Stimulated activated CD4-positive, alpha-beta T cell treated with anti-CD3 and anti-CD28 coated beads, TNF-alpha, amount 100 ng/mL, for 24 hours (primary cell): ENCODE results near the gene RETREG3.

Experiments used
- DNase-seq, 3 experiments: peaks; one replicate each; pipeline ENCODE4 v3.0.0-alpha.2; 2020; ENCODE audit warnings: low read depth in 3 of 3

RETREG3 gene

GRCh38 chr17:42613699-42614295 lies 4.6 kb upstream of the RETREG3 start:
- no peak for DNase-seq

- no peak for DNase-seq
These were observed 2.8 kb upstream of the RETREG3 start for GRCh38 chr17:42612013-42612412.

GRCh38 chr17:42609814-42610801 lies 934 bp upstream of the RETREG3 start:
- DNase-seq = peak in 2 of 3 experiments; percentile 2 to 22

DNA sequence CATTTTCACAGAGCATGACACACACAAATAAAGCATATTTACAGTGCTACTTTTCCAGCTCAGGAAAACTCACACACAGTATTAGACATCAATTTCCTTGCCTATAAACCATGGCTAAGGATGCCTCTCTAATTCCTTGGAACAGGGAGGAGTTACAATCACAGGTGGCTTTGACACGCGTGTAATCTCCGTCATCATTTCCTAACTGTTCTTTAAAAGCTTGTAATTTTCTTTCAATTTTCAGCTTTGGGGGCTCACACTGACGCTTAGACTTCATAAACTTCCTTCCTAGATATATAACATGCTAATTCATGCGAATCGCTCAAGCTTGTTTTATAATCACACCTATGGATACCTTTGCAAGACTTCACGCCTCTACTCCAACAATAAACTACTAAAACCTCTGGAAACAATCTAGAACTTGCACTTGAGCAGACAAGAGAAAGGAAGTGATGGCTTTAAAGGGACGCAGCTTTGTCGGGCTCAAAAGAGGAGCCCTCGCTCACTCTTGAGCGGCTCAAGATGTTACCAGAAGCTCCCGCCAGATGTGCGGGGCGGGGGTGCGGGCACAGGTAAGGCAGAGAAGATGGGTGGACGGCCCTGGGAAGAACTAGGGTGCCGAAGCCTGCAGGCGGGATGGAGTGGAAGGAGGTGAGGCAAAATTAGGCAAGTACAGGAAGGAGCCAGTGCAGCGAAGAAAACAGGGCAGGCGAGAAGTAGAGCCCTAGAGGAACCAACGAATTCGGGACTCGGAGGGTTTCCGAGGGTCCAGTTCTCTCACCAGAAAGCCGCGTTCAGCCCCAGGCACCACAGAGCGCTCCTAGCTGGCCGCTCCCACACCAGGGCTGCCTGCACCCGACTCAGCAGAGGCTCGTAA lies 631 bp downstream of the RETREG3 start:
- DNase-seq = peak in 1 of 3 experiments; percentile 13

DNA sequence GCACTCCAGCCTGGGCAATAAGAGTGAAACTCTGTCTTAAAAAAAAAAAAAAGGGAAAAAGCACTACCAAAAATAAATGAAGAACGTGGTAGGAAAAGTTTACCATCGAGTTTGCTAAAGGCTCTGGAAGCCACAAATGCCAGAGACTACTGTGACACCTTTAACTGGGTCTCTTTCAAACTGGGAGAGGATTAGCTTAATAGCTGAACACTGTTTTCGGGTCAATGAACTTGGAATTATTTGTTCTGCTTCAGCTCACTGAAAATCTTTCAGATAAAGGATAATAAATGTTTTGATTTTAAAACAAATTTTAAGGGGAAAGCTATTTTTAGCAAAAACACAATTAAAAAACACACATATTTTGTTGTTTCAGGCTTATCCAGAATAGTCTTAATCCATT lies 1.4 kb downstream of the RETREG3 start:
- DNase-seq = no peak

DNA sequence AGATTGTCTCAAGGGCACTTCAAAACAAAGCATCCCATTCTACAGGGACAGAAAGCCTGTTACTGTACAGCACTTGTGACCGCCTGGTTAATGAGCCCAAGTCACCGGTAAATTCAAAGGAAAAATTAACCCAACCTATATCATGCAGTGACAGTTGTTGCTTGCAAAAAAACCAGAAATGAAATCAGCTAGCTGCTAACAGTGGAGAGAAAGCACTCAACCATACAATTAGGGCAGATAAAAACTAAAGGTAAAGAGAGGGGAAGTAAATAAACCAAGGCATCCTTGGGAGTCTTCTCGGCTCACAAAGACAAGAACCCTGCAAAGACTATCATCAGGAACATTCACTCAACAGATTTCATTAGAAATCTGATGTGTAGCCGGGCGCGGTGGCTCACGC lies 5.9 kb downstream of the RETREG3 start:
- no peak for DNase-seq

- DNase-seq = no peak
These were observed 10.3 kb downstream of the RETREG3 start for GRCh38 chr17:42598905-42599304.

- no peak for DNase-seq
These were observed 12.8 kb downstream of the RETREG3 start for GRCh38 chr17:42596386-42596785.

DNA sequence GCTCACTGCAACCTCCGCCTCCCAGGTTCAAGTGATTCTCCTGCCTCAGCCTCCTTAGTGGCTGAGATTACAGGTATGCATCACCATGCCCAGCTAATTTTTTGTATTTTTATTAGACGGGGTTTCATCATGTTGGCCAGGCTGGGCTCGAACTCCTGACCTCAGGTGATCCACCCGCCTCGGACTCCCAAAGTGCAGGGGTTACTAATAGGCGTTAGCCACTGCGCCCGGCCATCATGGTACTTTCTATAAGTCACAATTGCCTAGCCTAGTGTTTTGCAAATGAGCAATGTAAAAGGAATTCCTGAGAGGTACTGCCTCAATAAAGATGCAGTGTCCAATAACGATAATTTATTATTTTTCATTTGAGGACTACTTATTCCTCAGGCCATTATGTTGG lies 17.8 kb downstream of the RETREG3 start:
- no peak for DNase-seq

DNA sequence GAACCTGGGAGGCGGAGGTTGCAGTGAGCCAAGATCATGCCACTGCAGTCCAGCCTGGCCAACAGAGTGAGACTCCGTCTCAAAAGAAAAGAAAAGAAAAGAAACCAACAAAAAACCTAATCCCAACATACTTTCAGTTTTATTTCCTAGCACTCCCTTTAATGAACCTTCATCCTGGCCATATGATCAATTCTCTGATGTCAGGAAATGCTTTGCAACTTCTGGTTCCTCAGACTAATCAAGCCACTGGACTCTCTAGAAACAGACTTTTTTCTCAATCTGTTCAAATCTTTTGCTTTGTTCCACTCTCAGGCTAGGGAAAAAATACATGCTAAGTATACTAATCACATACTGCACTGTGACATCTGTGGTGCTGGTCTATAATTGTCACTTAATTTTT lies 18.3 kb downstream of the RETREG3 start:
- no peak for DNase-seq

DNA sequence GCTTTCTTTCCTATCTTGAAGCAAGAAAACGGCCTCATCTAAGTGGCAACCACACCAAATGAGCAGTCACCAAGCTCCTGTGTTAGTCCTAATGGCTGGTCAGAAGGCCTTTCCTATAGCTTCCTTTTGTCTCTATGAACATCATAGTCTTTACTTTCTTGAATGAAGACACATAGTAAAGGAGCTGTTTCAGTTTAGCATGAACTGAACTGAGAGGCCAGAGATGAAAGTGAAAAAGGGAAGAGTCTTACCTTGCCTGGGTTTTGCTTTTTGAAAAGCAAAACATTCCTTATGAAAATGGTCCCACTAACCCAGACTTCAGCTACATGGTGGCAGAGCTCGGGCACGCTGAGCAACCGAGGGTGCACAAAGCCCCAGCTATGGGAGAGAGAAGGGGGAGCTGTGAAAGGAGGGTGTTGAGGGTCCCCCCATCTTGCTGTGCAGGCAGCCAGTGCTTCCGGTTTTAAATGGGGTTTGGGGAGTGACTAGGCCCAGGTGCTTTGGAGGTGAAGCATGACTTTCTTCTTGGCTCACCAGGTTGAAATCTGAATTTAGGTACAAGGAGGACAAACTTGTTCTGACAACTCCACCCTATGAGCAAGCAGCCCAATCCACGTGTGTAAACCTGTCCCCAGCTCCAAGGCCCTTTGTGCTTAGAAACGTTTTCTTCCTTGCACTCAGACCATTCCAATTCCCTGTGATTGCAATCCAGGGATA lies 22.5 kb downstream of the RETREG3 start:
- DNase-seq = no peak

GRCh38 chr17:42585353-42585752 lies 23.8 kb downstream of the RETREG3 start:
- no peak for DNase-seq

DNA sequence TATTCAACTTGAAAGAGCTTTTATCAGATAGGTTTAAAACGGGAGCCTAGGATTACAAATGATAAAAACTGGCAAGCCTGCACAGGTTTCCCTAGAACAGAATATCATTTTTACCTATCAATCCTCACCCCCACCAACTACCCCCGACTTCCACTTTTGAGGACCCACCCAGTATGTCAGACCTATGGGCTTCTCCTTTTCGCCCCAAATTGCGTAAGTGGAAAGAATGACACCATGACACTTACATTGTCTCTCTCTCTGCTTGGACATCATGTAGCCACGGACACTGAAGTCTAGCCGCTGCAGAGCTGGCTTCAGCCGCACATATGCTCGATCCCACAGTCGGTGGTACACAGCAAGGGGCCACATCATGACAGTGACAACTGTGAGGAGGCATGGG lies 24.3 kb downstream of the RETREG3 start:
- no peak for DNase-seq

- DNase-seq = no peak
These were observed 27.4 kb downstream of the RETREG3 start for GRCh38 chr17:42581744-42582270.

- DNase-seq = no peak
These were observed 29.2 kb downstream of the RETREG3 start for GRCh38 chr17:42579794-42580551.

DNA sequence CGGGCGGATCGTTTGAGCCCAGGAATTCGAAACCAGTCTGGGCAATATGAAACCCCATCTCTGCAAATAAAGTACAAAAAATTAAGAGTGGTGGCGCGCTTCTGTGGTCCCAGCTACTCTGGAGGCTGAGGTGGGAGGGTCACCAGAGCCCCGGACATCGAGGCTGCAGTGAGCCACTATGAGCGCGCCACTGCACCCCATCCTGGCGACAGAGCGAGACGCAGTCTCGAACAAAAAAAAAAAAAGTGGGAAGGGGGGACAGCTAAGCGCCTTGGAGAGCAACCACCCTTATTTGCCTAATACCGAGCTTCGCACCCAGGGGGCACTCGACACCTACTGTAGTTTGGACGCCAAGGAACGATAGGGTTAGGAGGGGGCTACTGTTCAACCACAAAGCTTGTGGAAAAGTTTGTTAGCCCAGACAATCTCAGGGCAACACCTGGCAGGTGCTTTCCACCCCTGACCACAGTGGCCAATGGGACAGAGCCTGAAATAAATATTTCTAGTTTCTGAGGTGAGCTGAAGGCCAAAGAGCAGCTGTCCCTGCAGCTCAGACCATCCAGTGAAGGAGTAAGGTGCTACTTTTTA lies 30.8 kb downstream of the RETREG3 start:
- DNase-seq = peak; percentile 44 to 79 (median 57)

DNA sequence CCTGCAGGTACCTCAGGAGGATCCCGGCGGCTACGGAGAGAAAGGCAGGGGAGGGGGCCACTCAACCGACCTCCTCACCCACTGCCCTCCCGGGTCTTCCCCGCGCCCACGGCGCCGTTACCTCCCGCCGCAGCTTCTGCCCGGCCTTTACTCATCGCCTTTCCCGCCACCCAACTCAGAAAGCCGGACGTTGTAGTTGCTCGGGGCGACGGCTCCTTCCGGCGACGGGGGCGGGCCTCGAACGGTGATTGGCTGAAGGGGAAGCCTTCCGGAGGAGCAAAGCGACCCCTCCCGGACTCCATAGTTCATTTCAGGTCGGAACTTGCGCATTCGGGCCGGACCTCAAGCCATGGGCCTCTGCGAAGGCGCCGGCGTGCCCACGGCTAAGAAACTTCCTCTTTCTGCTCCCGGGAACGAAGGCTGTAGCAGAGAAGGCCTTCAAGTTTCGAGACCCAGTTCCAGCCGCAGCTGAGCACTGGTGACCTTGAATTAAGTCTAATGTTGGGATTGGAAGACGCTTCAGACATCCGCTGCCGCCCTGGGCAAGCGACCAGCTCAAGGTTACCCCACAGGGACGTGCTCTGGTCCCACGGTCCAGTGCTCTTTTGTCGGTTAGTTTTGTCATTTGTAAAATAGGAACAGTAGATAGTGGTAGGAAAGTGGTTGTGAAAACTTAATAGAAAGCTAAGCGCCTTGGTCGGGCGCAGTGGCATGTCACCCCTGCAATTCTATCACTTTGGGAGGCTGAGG lies 31.5 kb downstream of the RETREG3 start, which contains the start of gene PSMC3IP:
PSMC3IP (minus strand) TSS at position 198 of the 750 bp plus-strand sequence; CDS start at position 155, 43 bp downstream.
- peak; percentile 89 to 97 (median 90) for DNase-seq

DNA sequence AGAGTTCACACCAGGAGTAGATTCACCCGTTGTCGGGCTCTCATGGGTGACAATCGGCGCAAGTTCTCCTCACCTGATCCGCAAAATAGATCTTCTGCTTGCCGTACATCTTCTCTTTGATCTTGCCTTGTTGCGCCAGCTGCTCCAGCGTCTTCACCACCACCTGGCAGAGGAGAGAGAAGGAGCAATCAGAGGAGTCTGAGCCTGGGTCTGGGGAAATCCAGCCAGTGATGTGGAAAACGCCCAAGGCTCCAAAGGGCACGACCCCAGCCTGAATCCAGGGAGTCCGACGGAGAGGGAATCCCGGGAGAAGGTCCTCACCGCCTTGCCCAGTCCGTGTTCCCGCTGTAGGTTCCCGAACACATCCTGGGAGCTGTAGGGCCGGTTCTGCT lies 32.0 kb downstream of the RETREG3 start:
- no peak for DNase-seq

GRCh38 chr17:42574463-42574862 lies 34.7 kb downstream of the RETREG3 start:
- no peak for DNase-seq
